Measurements from ENCODE around the gene P4HB. TPM values are rescaled to one million over a fixed set of nuclear protein-coding genes. Genes with fewer than 3 reads are reported as not detected.

Gene P4HB
- total RNA-seq (2022; extraction: Qiagen RNA extraction), result 735 to 768 TPM (median 746 TPM) in 5 replicates

GRCh38 chr17:81859906-81860755 lies at the start of gene P4HB:
TSS of gene P4HB (minus strand) at chr17:81860535. CDS start at chr17:81860471, 64 bp downstream.

GRCh38 chr17:81902023-81902652 lies 41.8 kb upstream of the P4HB start, which contains the start of gene NPB:
TSS of gene NPB (plus strand) at chr17:81902238. CDS start at chr17:81902278, 40 bp downstream.

GRCh38 chr17:81870981-81871386 lies 10.6 kb upstream of the P4HB start, which contains the start of gene ARHGDIA:
TSS of gene ARHGDIA (minus strand) at chr17:81871337. CDS start at chr17:81869930, 1,407 bp downstream.

GRCh38 chr17:81834831-81835267 lies 25.5 kb downstream of the P4HB start, which contains the start of gene PPP1R27:
TSS of gene PPP1R27 (minus strand) at chr17:81835050. CDS start at chr17:81834953, 97 bp downstream.

GRCh38 chr17:81833160-81833920 lies 27.0 kb downstream of the P4HB start, which contains the start of gene MCRIP1:
TSS of gene MCRIP1 (minus strand) at chr17:81833291. CDS start at chr17:81824506, 8,785 bp downstream.

GRCh38 chr17:81803728-81804558 lies 56.4 kb downstream of the P4HB start, which contains the start of gene GCGR:
TSS of gene GCGR (plus strand) at chr17:81804150. CDS start at chr17:81809019, 4,869 bp downstream.

Other genes with a start within 250 kb of the P4HB start
- 78.4 to 102 TPM (median 96.0 TPM) in 5 replicates for gene NPLOC4, start 223.4 kb downstream of the P4HB start, total RNA-seq (2022; extraction: Qiagen RNA extraction)
- gene TSPAN10, start 223.3 kb downstream of the P4HB start, total RNA-seq (2022; extraction: Qiagen RNA extraction), result 4.0 to 5.5 TPM (median 4.3 TPM) in 5 replicates
- gene PDE6G, start 204.0 kb downstream of the P4HB start, total RNA-seq (2022; extraction: Qiagen RNA extraction), result 1.5 to 3.6 TPM (median 2.2 TPM) in 5 replicates
- 31.2 to 55.4 TPM (median 50.7 TPM) in 5 replicates for gene OXLD1, start 193.9 kb downstream of the P4HB start, total RNA-seq (2022; extraction: Qiagen RNA extraction)
- gene CCDC137, start 193.8 kb downstream of the P4HB start, total RNA-seq (2022; extraction: Qiagen RNA extraction), result 56.0 to 72.5 TPM (median 62.3 TPM) in 5 replicates
- 40.2 to 45.0 TPM (median 42.3 TPM) in 5 replicates for gene ARL16, start 176.7 kb downstream of the P4HB start, total RNA-seq (2022; extraction: Qiagen RNA extraction)
- gene HGS, start 176.5 kb downstream of the P4HB start, total RNA-seq (2022; extraction: Qiagen RNA extraction), result 136 to 196 TPM (median 182 TPM) in 5 replicates
- 203 to 295 TPM (median 273 TPM) in 5 replicates for gene MRPL12, start 157.2 kb downstream of the P4HB start, total RNA-seq (2022; extraction: Qiagen RNA extraction)
- 25.4 to 45.1 TPM (median 41.3 TPM) in 5 replicates for gene SLC25A10, start 148.3 kb downstream of the P4HB start, total RNA-seq (2022; extraction: Qiagen RNA extraction)
- gene GCGR, start 56.4 kb downstream of the P4HB start, total RNA-seq (2022; extraction: Qiagen RNA extraction), result 0.08 to 0.56 TPM (median 0.33 TPM) in 5 replicates
- gene MCRIP1, start 27.2 kb downstream of the P4HB start, total RNA-seq (2022; extraction: Qiagen RNA extraction), result 81.7 to 100 TPM (median 89.2 TPM) in 5 replicates
- 0.19 to 0.42 TPM (median 0.27 TPM) in 5 replicates for gene PPP1R27, start 25.5 kb downstream of the P4HB start, total RNA-seq (2022; extraction: Qiagen RNA extraction)
- gene ARHGDIA, start 10.8 kb upstream of the P4HB start, total RNA-seq (2022; extraction: Qiagen RNA extraction), result 587 to 631 TPM (median 602 TPM) in 5 replicates
- 182 to 229 TPM (median 212 TPM) in 5 replicates for gene ALYREF, start 31.1 kb upstream of the P4HB start, total RNA-seq (2022; extraction: Qiagen RNA extraction)
- 198 to 216 TPM (median 207 TPM) in 5 replicates for gene ANAPC11, start 31.2 kb upstream of the P4HB start, total RNA-seq (2022; extraction: Qiagen RNA extraction)
- gene NPB, start 41.7 kb upstream of the P4HB start, total RNA-seq (2022; extraction: Qiagen RNA extraction), result 0.34 to 0.63 TPM (median 0.62 TPM) in 5 replicates
- gene PCYT2, start 50.9 kb upstream of the P4HB start, total RNA-seq (2022; extraction: Qiagen RNA extraction), result 13.7 to 17.4 TPM (median 16.1 TPM) in 5 replicates
- 27.2 to 42.5 TPM (median 37.4 TPM) in 5 replicates for gene SIRT7, start 57.6 kb upstream of the P4HB start, total RNA-seq (2022; extraction: Qiagen RNA extraction)
- gene MAFG, start 67.2 kb upstream of the P4HB start, total RNA-seq (2022; extraction: Qiagen RNA extraction), result 19.5 to 29.0 TPM (median 25.9 TPM) in 5 replicates
- gene PYCR1, start 76.8 kb upstream of the P4HB start, total RNA-seq (2022; extraction: Qiagen RNA extraction), result 59.9 to 84.2 TPM (median 83.7 TPM) in 5 replicates
- gene MYADML2, start 86.7 kb upstream of the P4HB start, total RNA-seq (2022; extraction: Qiagen RNA extraction), result not detected in 5 replicates
- 0.20 to 0.44 TPM (median 0.31 TPM) in 5 replicates for gene NOTUM, start 100.7 kb upstream of the P4HB start, total RNA-seq (2022; extraction: Qiagen RNA extraction)
- gene ASPSCR1, start 117.1 kb upstream of the P4HB start, total RNA-seq (2022; extraction: Qiagen RNA extraction), result 17.1 to 25.9 TPM (median 24.4 TPM) in 5 replicates
- 145 to 169 TPM (median 152 TPM) in 5 replicates for gene CENPX, start 162.3 kb upstream of the P4HB start, total RNA-seq (2022; extraction: Qiagen RNA extraction)
- 6.6 to 14.0 TPM (median 12.5 TPM) in 5 replicates for gene LRRC45, start 162.8 kb upstream of the P4HB start, total RNA-seq (2022; extraction: Qiagen RNA extraction)
- 26.3 to 41.3 TPM (median 39.9 TPM) in 5 replicates for gene RAC3, start 171.1 kb upstream of the P4HB start, total RNA-seq (2022; extraction: Qiagen RNA extraction)
- 67.6 to 94.3 TPM (median 88.7 TPM) in 5 replicates for gene DCXR, start 177.2 kb upstream of the P4HB start, total RNA-seq (2022; extraction: Qiagen RNA extraction)
- 16.9 to 23.8 TPM (median 22.2 TPM) in 5 replicates for gene RFNG, start 191.3 kb upstream of the P4HB start, total RNA-seq (2022; extraction: Qiagen RNA extraction)
- gene GPS1, start 191.4 kb upstream of the P4HB start, total RNA-seq (2022; extraction: Qiagen RNA extraction), result 98.9 to 142 TPM (median 133 TPM) in 5 replicates
- 71.1 to 133 TPM (median 117 TPM) in 5 replicates for gene DUS1L, start 205.3 kb upstream of the P4HB start, total RNA-seq (2022; extraction: Qiagen RNA extraction)
- 86.5 to 156 TPM (median 150 TPM) in 5 replicates for gene FASN, start 237.7 kb upstream of the P4HB start, total RNA-seq (2022; extraction: Qiagen RNA extraction)